Measurements from ENCODE around the gene NDUFAF8.
"Not testable (repeated sequence)": the region's sequence is repeated elsewhere in the genome, so short reads cannot be mapped to it uniquely, and the experiment has no call there.

Gene NDUFAF8

GRCh38 chr17:81223762-81224130 is 15.4 kb upstream of the NDUFAF8 start:
- DNase-seq (ENCODE audit: low read depth) = no peak

DNA sequence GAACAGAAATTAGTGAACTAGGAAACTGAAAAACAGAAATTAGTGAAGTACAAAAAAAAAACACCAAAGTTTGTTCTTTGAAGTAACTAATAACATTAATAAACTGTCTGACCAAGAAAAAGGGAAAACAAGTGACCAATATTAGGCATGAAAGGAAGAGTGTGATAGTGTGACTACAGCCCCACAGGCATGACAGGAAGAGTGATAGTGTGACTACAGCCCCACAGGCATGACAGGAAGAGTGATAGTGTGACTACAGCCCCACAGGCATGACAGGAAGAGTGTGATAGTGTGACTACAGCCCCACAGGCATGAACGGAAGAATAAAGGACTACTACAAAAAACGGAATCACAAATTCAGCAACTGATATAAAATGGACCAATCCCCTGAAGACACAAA is 11.5 kb upstream of the NDUFAF8 start:
- DNase-seq (ENCODE audit: low read depth) = not testable (repeated sequence)

- DNase-seq (ENCODE audit: low read depth) = no peak
These were observed 10.7 kb upstream of the NDUFAF8 start for GRCh38 chr17:81228420-81228819.

- DNase-seq (ENCODE audit: low read depth) = no peak
These were observed 10.1 kb upstream of the NDUFAF8 start for GRCh38 chr17:81228834-81229665.

GRCh38 chr17:81229666-81229920 is 9.5 kb upstream of the NDUFAF8 start:
- no peak for DNase-seq (ENCODE audit: low read depth)

GRCh38 chr17:81230043-81230820 is 8.9 kb upstream of the NDUFAF8 start:
- DNase-seq (ENCODE audit: low read depth) = no peak

DNA sequence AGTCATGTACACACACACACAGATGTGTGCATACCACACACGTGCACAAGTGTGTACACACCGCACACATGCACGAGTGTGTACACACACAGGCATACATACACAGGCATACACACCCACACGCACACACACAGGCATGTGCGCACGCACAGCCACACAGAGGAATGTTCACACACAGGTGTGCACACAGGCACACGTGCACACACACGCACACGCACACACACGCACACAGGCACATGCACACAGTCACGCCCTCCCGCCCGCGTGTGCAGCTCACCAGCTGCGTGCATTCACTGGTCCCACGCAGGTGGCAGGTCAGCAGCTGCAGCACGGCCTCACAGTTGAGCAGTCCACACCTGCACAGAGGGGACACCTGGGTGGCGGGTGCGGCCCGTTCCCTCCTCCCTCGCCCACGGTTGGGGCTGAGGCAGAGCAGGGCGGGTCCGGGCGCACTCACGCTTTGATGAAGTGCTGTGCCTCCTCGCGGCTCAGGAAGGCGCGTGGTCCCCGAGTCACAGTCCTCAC is 7.9 kb upstream of the NDUFAF8 start:
- DNase-seq (ENCODE audit: low read depth) = no peak

- DNase-seq (ENCODE audit: low read depth) = no peak
These were observed 7.1 kb upstream of the NDUFAF8 start for GRCh38 chr17:81231766-81232581.

DNA sequence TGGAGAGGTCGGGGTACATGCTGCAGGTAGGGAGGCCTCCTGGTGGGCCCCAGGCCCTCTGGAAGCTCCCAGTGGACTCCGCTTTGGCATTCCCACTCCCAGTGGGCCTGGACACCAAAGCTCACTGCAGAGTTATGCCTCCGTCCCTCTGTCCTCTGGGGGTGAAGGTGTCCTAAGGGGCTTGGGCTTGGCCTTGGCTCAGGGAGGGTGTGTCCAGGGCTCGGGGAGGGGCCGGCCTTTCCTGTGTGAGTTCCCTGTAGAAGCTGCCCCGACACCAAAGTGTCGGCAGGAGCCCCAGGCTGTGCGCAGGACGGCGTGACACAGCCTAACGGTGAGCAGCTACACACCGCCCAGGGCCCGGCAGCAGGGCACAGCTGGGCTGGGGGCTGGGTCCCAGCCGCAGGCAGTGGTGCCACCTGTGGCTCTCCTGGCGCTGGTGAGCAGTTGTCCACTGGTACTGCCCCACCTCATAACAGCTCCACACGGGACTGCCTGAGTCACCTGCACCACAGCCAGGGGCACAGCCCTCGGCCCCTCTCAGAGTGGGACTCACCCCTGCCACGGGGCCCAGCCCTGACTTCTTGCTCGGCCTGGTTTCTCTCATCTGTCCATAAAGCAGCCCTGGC is 6.4 kb upstream of the NDUFAF8 start:
- DNase-seq (ENCODE audit: low read depth) = no peak

DNA sequence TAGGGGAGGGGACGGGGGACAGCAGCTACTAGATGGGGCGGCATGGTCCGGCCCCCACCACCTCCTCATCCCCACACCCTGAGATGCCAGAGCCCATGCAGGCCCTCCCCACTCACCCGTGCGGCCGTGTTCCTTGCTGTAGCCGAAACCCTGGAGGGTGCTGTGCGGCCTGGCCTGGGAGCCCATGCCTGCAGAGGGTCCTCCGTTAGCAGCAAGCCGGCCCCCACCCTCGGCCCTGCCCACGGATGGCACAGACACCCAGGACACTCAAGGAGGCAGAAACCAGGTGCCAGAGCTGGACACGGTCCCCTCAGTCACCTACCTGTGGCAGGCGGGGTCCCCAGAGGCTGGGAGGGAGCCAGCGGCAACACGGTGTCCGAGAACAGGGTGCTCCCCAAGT is 5.8 kb upstream of the NDUFAF8 start:
- DNase-seq (ENCODE audit: low read depth) = no peak

- no peak for DNase-seq (ENCODE audit: low read depth)
These were observed 5.2 kb upstream of the NDUFAF8 start for GRCh38 chr17:81233811-81234505.

DNA sequence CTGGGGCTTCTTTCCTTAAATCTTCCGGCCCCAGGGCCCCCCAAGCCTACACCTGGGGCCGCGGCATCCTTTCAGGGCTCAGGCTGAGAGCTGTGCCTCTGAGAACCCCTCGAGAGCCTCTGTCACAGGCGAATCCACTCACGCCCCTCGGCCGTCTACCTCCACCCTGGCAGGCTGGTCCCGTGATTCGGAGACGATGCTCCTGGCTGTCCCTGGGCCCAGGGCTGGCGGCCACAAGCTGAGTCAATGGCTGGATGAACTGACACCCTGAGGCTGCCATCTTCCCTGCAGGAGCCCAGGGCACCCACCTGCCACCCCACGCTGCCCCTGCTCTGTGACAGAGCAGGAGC is 4.6 kb upstream of the NDUFAF8 start:
- no peak for DNase-seq (ENCODE audit: low read depth)

DNA sequence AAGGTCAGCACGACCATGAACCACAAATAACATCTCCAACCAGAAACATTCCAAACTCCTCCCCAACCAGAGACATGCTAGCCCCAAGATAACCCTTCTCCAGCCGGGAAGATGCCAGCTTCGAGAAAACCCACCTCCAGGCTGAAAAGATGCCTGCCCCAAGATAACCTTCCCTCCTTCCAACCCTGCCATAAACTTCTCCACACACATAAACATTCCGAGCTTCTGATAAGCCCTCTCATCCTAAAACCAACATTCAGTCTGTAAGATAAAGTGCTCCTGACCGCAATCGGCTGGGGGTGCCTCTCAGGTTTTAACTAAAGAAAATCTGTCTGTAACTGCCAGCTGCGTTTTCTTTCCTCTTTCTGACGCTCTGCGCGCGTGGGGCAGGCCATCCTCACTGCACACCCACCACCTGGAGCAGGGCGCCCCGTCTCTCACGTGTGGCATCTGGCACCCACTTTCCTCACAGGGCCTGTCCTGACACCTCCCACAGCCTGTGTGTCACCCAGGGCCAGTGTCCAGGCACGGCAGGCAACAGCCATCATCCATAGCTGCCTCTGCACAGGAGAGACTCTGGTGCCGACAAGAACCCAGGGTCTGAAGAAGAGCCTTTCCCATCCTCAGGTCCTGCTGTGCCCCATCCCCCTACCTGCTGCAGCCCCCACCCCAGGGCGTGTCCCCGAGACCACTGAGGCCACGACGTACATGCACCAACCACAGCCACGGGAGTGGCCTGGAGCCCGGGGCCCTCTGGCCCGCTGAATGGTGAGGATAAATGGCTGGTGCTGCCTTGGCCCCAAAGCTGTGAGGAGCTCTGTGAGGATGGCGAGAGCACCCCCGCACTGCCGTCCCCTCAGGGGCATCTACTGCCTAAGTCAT is 3.9 kb upstream of the NDUFAF8 start:
- no peak for DNase-seq (ENCODE audit: low read depth)

DNA sequence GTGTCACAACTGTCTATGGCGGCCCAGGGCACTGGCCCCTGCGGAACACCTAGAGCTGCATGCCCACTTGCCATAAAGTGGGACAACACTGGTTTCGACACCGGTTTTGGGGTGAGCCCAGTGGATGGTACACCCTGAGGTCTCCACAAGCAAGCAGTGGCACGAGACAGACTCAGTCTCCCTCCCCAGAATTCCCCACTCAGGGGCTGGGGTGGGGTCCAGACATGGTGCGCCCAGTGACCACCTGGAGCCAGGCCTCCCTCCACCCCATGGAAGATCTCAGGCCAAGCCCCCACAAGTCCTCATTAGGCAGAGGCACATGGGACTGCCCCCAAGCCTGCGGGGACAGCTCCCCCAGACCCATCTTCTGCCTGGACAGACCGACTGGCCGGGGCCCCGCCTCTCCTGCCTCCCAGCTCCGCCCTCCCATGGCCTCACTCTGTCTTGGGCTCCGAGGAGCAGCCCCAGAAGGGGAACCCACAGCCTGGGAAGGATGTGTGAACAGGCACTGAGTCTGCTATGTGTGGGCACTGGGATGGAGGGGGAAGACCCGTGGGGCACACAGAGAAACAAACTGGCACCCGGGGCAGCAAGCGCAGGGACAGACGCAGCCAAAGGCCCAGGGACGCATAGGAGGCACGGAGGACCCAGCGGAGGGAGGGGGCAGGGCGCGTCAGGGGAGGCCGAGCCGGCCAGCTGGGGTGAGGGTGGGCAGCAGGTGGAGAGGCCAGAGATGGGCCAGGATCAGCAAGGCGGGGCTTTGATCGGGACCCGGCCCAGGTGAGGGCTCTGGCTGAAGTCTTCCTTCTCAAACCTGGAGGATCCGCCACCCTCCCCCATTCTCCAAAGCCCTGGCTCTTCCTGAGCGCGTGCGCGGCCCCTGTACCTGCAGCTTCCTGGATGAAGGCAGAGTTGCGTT is 3.0 kb upstream of the NDUFAF8 start:
- no peak for DNase-seq (ENCODE audit: low read depth)

GRCh38 chr17:81236784-81237183 is 2.3 kb upstream of the NDUFAF8 start:
- DNase-seq (ENCODE audit: low read depth) = no peak

- no peak for DNase-seq (ENCODE audit: low read depth)
These were observed 1.3 kb upstream of the NDUFAF8 start for GRCh38 chr17:81237591-81238489.

DNA sequence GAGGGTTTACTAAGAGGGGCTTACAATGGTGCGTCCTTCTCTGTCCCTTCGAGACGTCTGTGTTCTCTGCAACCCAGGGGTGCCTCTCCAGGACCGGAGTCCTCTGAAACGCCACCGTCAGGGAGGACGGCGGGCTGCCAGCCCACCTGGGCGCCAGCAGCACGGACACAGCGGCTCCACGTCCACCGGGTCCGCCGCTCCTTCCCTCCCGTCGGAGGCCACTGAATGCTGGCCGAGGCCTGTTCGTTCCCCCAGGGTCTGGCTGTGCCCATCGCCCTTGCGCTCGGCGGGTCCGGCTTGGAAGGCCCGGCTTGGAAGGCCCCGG is 666 bp upstream of the NDUFAF8 start:
- DNase-seq (ENCODE audit: low read depth) = no peak

GRCh38 chr17:81239714-81240555 is 817 bp downstream of the NDUFAF8 start:
- DNase-seq (ENCODE audit: low read depth) = no peak
